H1 (cell line): Measurements from ENCODE around the gene RNASE13. TPM values are rescaled to one million over a fixed set of nuclear protein-coding genes. Genes with fewer than 3 reads are reported as not detected.

Experiments
- CTCF ChIA-PET: fragments of 300-600 bp; sonication (Branson Sonifier 250); formaldehyde crosslinking; loops from one replicate; lab custom pipeline; 2021; ENCODE audit not compliant: partially characterized antibody; lab: Charles Lee
- POLR2A ChIA-PET: fragments of 300-600 bp; sonication (Branson Sonifier 250); formaldehyde crosslinking; loops from one replicate; lab custom pipeline; 2021; ENCODE audit warnings: inconsistent platforms; ENCODE audit not compliant: partially characterized antibody; lab: Charles Lee
- DNase-seq, 2 experiments: peaks; one replicate each; pipeline versions ENCODE4 v3.0.0 to v3.0.0-alpha.2; 2010 to 2022; ENCODE audit warnings: low spot score in 2 of 2, low read depth in 1 of 2, mixed read lengths in 1 of 2
- FAIRE-seq: peaks from 2 replicates; lab custom pipeline; 2011; peaks lifted over from hg19 to GRCh38; lab: Jason Lieb, UNC
- H2AFZ ChIP-seq: 2 replicates; pipeline ENCODE4 v1.8.1; 2012; ENCODE audit warnings: low read length, inconsistent platforms
- H2AK5ac ChIP-seq: 2 replicates; pipeline ENCODE4 v1.6.1; 2013; ENCODE audit warnings: low read depth, low read length
- H2BK120ac ChIP-seq: replicated peaks from 2 replicates; pipeline ENCODE3; 2013; ENCODE audit warnings: low read depth, low read length, inconsistent platforms
- H2BK12ac ChIP-seq: 2 replicates; pipeline ENCODE4 v1.6.1; 2013; ENCODE audit warnings: low read depth, low read length
- H2BK15ac ChIP-seq: 2 replicates; pipeline ENCODE4 v1.6.1; 2013; ENCODE audit warnings: low read length
- H2BK20ac ChIP-seq: 2 replicates; pipeline ENCODE4 v1.6.1; 2013; ENCODE audit warnings: low read length
- H2BK5ac ChIP-seq: 2 replicates; pipeline ENCODE4 v1.6.1; 2013; ENCODE audit warnings: low read depth, low read length
- H3K14ac ChIP-seq: 2 replicates; pipeline ENCODE4 v1.6.1; 2013; ENCODE audit warnings: inconsistent platforms; ENCODE audit not compliant: insufficient read length
- H3K18ac ChIP-seq: 2 replicates; pipeline ENCODE4 v1.6.1; 2013; ENCODE audit warnings: low read length; ENCODE audit errors: extremely low read depth
- H3K23ac ChIP-seq: 2 replicates; pipeline ENCODE4 v1.6.1; 2013; ENCODE audit warnings: inconsistent platforms; ENCODE audit not compliant: insufficient read length
- H3K23me2 ChIP-seq: 2 replicates; pipeline ENCODE4 v1.6.1; 2013; ENCODE audit warnings: low read depth, low read length
- H3K27ac ChIP-seq: 2 replicates; pipeline ENCODE4 v1.6.1; 2011; ENCODE audit warnings: low read depth, low read length, inconsistent platforms
- H3K27me3 ChIP-seq, 4 experiments: replicated peaks in 1 of 4; 1 replicate in 1 of 4; 2 replicates in 3 of 4; pipeline versions ENCODE4 v1.6.1 to v1.8.1; 2011 to 2013; ENCODE audit warnings: low read length in 3 of 4, mild to moderate bottlenecking in 3 of 4, inconsistent platforms in 2 of 4, mixed read lengths in 2 of 4, moderate library complexity in 1 of 4; ENCODE audit not compliant: control insufficient read depth in 3 of 4, insufficient read depth in 3 of 4; ENCODE audit errors: extremely low read depth in 1 of 4
- H3K36me3 ChIP-seq, 4 experiments: 2 replicates each; pipeline versions ENCODE4 v1.6.1 to v1.8.1; 2011 to 2013; ENCODE audit warnings: mild to moderate bottlenecking in 4 of 4, low read length in 3 of 4, moderate library complexity in 2 of 4, control low read depth in 1 of 4, inconsistent platforms in 1 of 4; ENCODE audit not compliant: insufficient read depth in 4 of 4, control insufficient read depth in 2 of 4
- H3K4ac ChIP-seq: replicated peaks from 2 replicates; pipeline ENCODE3; 2013; ENCODE audit warnings: low read length, low read depth, mixed read lengths, inconsistent platforms; ENCODE audit not compliant: insufficient read length
- H3K4me1 ChIP-seq, 4 experiments: replicated peaks in 1 of 4; 1 replicate in 1 of 4; 2 replicates in 3 of 4; pipeline versions ENCODE4 v1.6.1 to v1.8.1; 2011 to 2013; ENCODE audit warnings: low read length in 3 of 4, inconsistent platforms in 2 of 4, mixed read lengths in 1 of 4; ENCODE audit not compliant: insufficient read depth in 4 of 4, control insufficient read depth in 3 of 4
- H3K4me2 ChIP-seq, 2 experiments: 2 replicates each; pipeline versions ENCODE4 v1.6.1 to v1.8.1; 2011 to 2013; ENCODE audit warnings: low read depth in 2 of 2, low read length in 2 of 2, control low read depth in 1 of 2, inconsistent platforms in 1 of 2, mild to moderate bottlenecking in 1 of 2; ENCODE audit not compliant: insufficient read depth in 1 of 2
- H3K4me3 ChIP-seq, 4 experiments: fragments of 200-600, 300-600 bp in 1 of 4; sonication (generic), shearing (Covaris generic), sonication (Bioruptor Twin) in 1 of 4; 2 replicates each; pipeline versions ENCODE4 v1.5.1 to v1.8.1; 2011 to 2016; ENCODE audit warnings: low read length in 4 of 4, low read depth in 3 of 4, control low read depth in 2 of 4, inconsistent platforms in 2 of 4, mild to moderate bottlenecking in 2 of 4, mixed read lengths in 1 of 4, moderate library complexity in 1 of 4; ENCODE audit not compliant: insufficient read depth in 2 of 4; ENCODE audit errors: extremely low read depth in 1 of 4
- H3K56ac ChIP-seq: replicated peaks from 2 replicates; pipeline ENCODE3; 2013; ENCODE audit warnings: low read depth, mild to moderate bottlenecking, mixed read lengths, low read length, inconsistent platforms; ENCODE audit not compliant: insufficient read length
- H3K79me1 ChIP-seq: 2 replicates; pipeline ENCODE4 v1.6.1; 2013; ENCODE audit warnings: low read depth, low read length, control low read depth
- H3K79me2 ChIP-seq, 2 experiments: 2 replicates each; pipeline versions ENCODE4 v1.6.1 to v1.8.1; 2012 to 2013; ENCODE audit warnings: low read length in 2 of 2, mild to moderate bottlenecking in 2 of 2, inconsistent platforms in 1 of 2; ENCODE audit not compliant: insufficient read depth in 2 of 2, control insufficient read depth in 1 of 2
- H3K9ac ChIP-seq, 4 experiments: replicated peaks in 1 of 4; 1 replicate in 1 of 4; 2 replicates in 3 of 4; pipeline versions ENCODE4 v1.6.1 to v1.8.1; 2011 to 2013; ENCODE audit warnings: low read depth in 3 of 4, low read length in 3 of 4, control low read depth in 2 of 4, mild to moderate bottlenecking in 2 of 4, moderate library complexity in 2 of 4, inconsistent platforms in 1 of 4; ENCODE audit errors: extremely low read depth in 1 of 4
- H3K9me3 ChIP-seq, 2 experiments: 2 replicates each; pipeline versions ENCODE4 v1.6.1 to v1.8.1; 2012 to 2013; ENCODE audit warnings: mild to moderate bottlenecking in 2 of 2, moderate library complexity in 2 of 2, control low read depth in 1 of 2, inconsistent platforms in 1 of 2, low read depth in 1 of 2, low read length in 1 of 2, mixed read lengths in 1 of 2; ENCODE audit not compliant: insufficient read depth in 2 of 2
- H4K20me1 ChIP-seq, 2 experiments: replicated peaks in 1 of 2; 2 replicates each; pipeline versions ENCODE3 to v1.8.1; 2011 to 2013; ENCODE audit warnings: inconsistent platforms in 2 of 2, low read length in 2 of 2, mild to moderate bottlenecking in 1 of 2; ENCODE audit not compliant: insufficient read depth in 2 of 2, control insufficient read depth in 1 of 2
- H4K5ac ChIP-seq: 2 replicates; pipeline ENCODE4 v1.6.1; 2013; ENCODE audit warnings: low read length, low read depth, mixed read lengths, inconsistent platforms; ENCODE audit not compliant: insufficient read length
- H4K8ac ChIP-seq: 2 replicates; pipeline ENCODE4 v1.8.0; 2013; ENCODE audit warnings: mild to moderate bottlenecking, moderate library complexity, low read length, inconsistent platforms; ENCODE audit not compliant: insufficient read depth; ENCODE audit errors: extremely low read depth
- H4K91ac ChIP-seq: replicated peaks from 2 replicates; pipeline ENCODE3; 2013; ENCODE audit warnings: low read length, mixed read lengths, inconsistent platforms; ENCODE audit not compliant: insufficient read length
- CHD1 ChIP-seq: IDR thresholded peaks from 2 replicates; pipeline ENCODE4 v1.6.1; 2012; ENCODE audit warnings: low read depth, low read length, improper control_type of control experiment
- EGR1 ChIP-seq: IDR thresholded peaks from 2 replicates; pipeline ENCODE4 v1.6.1; 2011; ENCODE audit warnings: low read depth, low read length, borderline replicate concordance
- EP300 ChIP-seq, 2 experiments: IDR thresholded peaks; 1 replicate in 1 of 2; 2 replicates in 1 of 2; pipeline ENCODE4 v1.6.1; 2011 to 2012; ENCODE audit warnings: low read depth in 2 of 2, low read length in 2 of 2, mild to moderate bottlenecking in 2 of 2, borderline replicate concordance in 1 of 2, inconsistent platforms in 1 of 2, moderate library complexity in 1 of 2
- HDAC6 ChIP-seq: IDR thresholded peaks from one replicate; pipeline ENCODE4 v1.7.1; 2012; ENCODE audit warnings: low read depth, mild to moderate bottlenecking, inconsistent platforms, low read length, moderate library complexity
- KDM1A ChIP-seq: fragments of 200-600, 300-600 bp; sonication (generic); IDR thresholded peaks from 2 replicates; pipeline ENCODE4 v1.7.1; 2016; ENCODE audit warnings: mild to moderate bottlenecking, low read length, borderline replicate concordance
- KDM4A ChIP-seq: IDR thresholded peaks from one replicate; pipeline ENCODE4 v1.7.1; 2012; ENCODE audit warnings: low read depth, mild to moderate bottlenecking, moderate library complexity, low read length, inconsistent platforms; ENCODE audit not compliant: severe bottlenecking
- POLR2AphosphoS5 ChIP-seq: IDR thresholded peaks from 2 replicates; pipeline ENCODE4 v1.6.1; 2011; ENCODE audit warnings: low read depth, low read length
- SP2 ChIP-seq: IDR thresholded peaks from 2 replicates; pipeline ENCODE4 v1.6.1; 2012; ENCODE audit warnings: mild to moderate bottlenecking, low read length, inconsistent platforms
- TCF12 ChIP-seq: IDR thresholded peaks from 2 replicates; pipeline ENCODE4 v1.6.1; 2011; ENCODE audit warnings: low read depth, mild to moderate bottlenecking, low read length
- TEAD4 ChIP-seq: IDR thresholded peaks from 2 replicates; pipeline ENCODE4 v1.6.1; 2012; ENCODE audit warnings: low read depth, low read length, inconsistent platforms, mixed read lengths
- WGBS, 2 experiments: shearing (Covaris generic) in 1 of 2; methylation state at CpG; one replicate each; pipeline versions ENCODE4 v1.1.6 to v1.1.7; 2013 to 2015; ENCODE audit warnings: low lambda C conversion rate in 2 of 2, mixed read lengths in 2 of 2, inconsistent platforms in 1 of 2, low coverage in 1 of 2, missing lambda C conversion rate in 1 of 2; ENCODE audit not compliant: insufficient replicate concordance in 2 of 2, insufficient coverage in 1 of 2, insufficient read length in 1 of 2; ENCODE audit errors: extremely low coverage in 1 of 2, missing lambda C conversion rate in 1 of 2; 5-methylcytosine and 5-hydroxymethylcytosine counted together
- polyA plus RNA-seq, 7 experiments: library from polyadenylated mRNA; depleted of rRNA in 3 of 7; stranded (reverse) in 5 of 7; unstranded in 2 of 7; fragments of >200 nt in 5 of 7; fragments of 200-250 nt in 2 of 7; gene quantifications; 1 replicate in 5 of 7; 2 replicates in 1 of 7; 4 replicates in 1 of 7; pipeline versions ENCODE4 v1.2.1 to v1.2.3, GENCODE V29; 2011 to 2013; ENCODE audit warnings: missing spikeins in 2 of 7, mixed read lengths in 2 of 7
- total RNA-seq: library from RNA; stranded (reverse); fragmentation: NEBNext Ultra II Directional; extraction: Animal tissue kit (Norgen Biotek cat#: 25700); gene quantifications from 2 replicates; pipeline ENCODE4 v1.2.1, GENCODE V29; 2021
- TF ChIP-seq, protein P1 (sequence below): IDR thresholded peaks from 2 replicates; pipeline ENCODE4 v1.6.1; 2012; ENCODE audit warnings: low read length, inconsistent platforms

The RNASE13 gene
- total and polyA plus RNA-seq, 2 of the 8 experiments (the other 6 are each of a cell fraction or from before 2014, with no cell fraction given): not detected

DNA sequence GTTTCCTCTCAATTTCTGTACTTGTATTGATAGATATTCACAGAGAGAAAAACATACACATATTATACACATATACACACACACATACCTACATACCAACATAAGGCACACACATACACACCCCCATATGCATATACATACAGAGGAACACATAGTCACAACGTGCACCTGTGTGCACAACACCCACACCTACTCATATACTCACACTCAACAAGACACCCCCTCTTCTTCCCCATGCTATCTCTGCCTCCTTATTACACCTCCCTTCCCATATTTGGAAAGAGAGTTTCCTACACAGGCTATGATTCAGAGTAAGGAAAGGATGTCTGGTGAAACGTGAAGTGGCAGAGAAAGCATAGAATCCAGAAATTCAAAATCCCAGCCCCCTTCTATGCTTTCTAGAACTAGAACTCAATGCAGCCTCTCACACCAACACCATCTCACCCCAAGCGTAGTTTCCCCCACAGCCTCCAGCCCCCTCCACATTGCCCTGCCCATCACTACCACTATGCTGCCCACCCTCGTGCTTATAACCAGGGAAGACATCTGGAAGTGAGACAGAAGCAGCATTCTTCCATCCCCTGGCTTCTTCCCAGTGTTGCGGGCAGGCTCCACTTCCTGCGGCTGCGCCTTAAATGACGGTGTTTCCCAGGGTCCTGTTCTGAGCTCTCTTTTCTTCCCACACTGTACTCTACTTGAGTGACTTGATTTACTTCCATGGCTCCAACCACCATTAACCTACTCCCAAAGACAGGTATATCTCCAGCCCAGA, 25.4 kb upstream of the RNASE13 start:
- CTCF ChIA-PET: interaction anchor here (1.1 to 3.4 kb wide), 4 partner anchors 24 to 45 kb away, joined by 4 to 18 read pairs (median 6); no protein-coding TSS in a partner anchor
- no peak overlapping the region for H2AFZ ChIP-seq
- TF ChIP-seq KDM1A (no peak), CHD1 (no peak), POLR2AphosphoS5 (no peak), EP300 (IDR thresholded peaks at IDR 0.05; ENCODE audit: borderline replicate concordance in 1 of 2, low read depth in 2 of 2, low read length in 2 of 2) (no peak), SP2 (no peak), HDAC6 (no peak), EGR1 (no peak), KDM4A (no peak), TEAD4 (no peak), TCF12 (no peak)
- TF ChIP-seq, protein P1, sequence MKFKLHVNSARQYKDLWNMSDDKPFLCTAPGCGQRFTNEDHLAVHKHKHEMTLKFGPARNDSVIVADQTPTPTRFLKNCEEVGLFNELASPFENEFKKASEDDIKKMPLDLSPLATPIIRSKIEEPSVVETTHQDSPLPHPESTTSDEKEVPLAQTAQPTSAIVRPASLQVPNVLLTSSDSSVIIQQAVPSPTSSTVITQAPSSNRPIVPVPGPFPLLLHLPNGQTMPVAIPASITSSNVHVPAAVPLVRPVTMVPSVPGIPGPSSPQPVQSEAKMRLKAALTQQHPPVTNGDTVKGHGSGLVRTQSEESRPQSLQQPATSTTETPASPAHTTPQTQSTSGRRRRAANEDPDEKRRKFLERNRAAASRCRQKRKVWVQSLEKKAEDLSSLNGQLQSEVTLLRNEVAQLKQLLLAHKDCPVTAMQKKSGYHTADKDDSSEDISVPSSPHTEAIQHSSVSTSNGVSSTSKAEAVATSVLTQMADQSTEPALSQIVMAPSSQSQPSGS: no peak

More for the DNA sequence above, 25.4 kb upstream of the RNASE13 start:
- H3K4me2 ChIP-seq: no peak overlapping the region
- H2BK12ac ChIP-seq: no peak overlapping the region
- no peak overlapping the region for H4K91ac ChIP-seq
- H3K36me3 ChIP-seq: no peaks in the 10 kb centered on the region
- DNase-seq: no peak
- H3K27ac ChIP-seq: no peak overlapping the region
- no peak overlapping the region for H3K14ac ChIP-seq
- no peak overlapping the region for H3K23ac ChIP-seq
- no peak for FAIRE-seq
- H3K56ac ChIP-seq: no peak overlapping the region
- H2BK120ac ChIP-seq: no peak overlapping the region
- H3K4me3 ChIP-seq: no peak overlapping the region
- no peak overlapping the region for H3K4ac ChIP-seq
- H3K27me3 ChIP-seq: no peaks in the 10 kb centered on the region; a peak in 1 of 7 replicates
- no peaks in the 10 kb centered on the region for H4K20me1 ChIP-seq
- no peak overlapping the region for H2BK20ac ChIP-seq
- POLR2A ChIA-PET: interaction anchor here (1.5 to 3.7 kb wide), 3 partner anchors 8 to 11 kb away, joined by 4 to 17 read pairs (median 7); partner anchors contain the start of gene ARHGEF40
- no peak overlapping the region for H3K9ac ChIP-seq
- no peak overlapping the region for H4K8ac ChIP-seq
- WGBS, 2 experiments: 85% methylated on average over 8 of the region's 8 CpGs; no CpG with 5 or more reads in 1 of the 2 experiments
- no peaks in the 10 kb centered on the region; a peak in 2 of 7 replicates for H3K4me1 ChIP-seq
- no peaks in the 10 kb centered on the region for H3K79me2 ChIP-seq
- no peak overlapping the region for H2BK5ac ChIP-seq
- no peaks in the 10 kb centered on the region for H3K23me2 ChIP-seq
- no peak overlapping the region for H4K5ac ChIP-seq
- H3K18ac ChIP-seq: no peak overlapping the region
- no peak overlapping the region for H2AK5ac ChIP-seq
- no peaks in the 10 kb centered on the region for H3K79me1 ChIP-seq
- H2BK15ac ChIP-seq: no peak overlapping the region
- H3K9me3 ChIP-seq: no peaks in the 10 kb centered on the region
